ENCODE measurements around the gene VWA5B2. TPM values are rescaled to one million over a fixed set of nuclear protein-coding genes. Genes with fewer than 3 reads are reported as not detected.

Gene VWA5B2
- total and polyA plus RNA-seq, 9 of the 15 experiments (the other 6 are each of a cell fraction or from before 2014, with no cell fraction given), result 0.04 TPM; not detected in 8

DNA sequence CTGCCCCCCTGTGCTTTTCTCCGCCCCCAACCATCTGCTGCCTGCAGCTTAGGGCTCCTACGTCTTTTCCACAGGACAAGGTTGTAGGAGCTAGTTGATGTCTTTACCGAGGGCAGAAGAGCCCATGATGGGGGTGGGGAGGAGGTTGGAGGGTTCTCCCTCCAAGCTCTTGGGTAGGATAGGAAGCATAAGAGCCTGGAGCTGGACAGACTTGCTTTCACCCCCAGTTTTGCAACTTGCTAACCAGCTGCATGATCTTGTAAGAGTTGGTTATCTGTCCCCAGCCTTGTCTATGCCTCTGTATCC is 42.5 kb upstream of the VWA5B2 start (continued):
- TF ChIP-seq, protein P1, sequence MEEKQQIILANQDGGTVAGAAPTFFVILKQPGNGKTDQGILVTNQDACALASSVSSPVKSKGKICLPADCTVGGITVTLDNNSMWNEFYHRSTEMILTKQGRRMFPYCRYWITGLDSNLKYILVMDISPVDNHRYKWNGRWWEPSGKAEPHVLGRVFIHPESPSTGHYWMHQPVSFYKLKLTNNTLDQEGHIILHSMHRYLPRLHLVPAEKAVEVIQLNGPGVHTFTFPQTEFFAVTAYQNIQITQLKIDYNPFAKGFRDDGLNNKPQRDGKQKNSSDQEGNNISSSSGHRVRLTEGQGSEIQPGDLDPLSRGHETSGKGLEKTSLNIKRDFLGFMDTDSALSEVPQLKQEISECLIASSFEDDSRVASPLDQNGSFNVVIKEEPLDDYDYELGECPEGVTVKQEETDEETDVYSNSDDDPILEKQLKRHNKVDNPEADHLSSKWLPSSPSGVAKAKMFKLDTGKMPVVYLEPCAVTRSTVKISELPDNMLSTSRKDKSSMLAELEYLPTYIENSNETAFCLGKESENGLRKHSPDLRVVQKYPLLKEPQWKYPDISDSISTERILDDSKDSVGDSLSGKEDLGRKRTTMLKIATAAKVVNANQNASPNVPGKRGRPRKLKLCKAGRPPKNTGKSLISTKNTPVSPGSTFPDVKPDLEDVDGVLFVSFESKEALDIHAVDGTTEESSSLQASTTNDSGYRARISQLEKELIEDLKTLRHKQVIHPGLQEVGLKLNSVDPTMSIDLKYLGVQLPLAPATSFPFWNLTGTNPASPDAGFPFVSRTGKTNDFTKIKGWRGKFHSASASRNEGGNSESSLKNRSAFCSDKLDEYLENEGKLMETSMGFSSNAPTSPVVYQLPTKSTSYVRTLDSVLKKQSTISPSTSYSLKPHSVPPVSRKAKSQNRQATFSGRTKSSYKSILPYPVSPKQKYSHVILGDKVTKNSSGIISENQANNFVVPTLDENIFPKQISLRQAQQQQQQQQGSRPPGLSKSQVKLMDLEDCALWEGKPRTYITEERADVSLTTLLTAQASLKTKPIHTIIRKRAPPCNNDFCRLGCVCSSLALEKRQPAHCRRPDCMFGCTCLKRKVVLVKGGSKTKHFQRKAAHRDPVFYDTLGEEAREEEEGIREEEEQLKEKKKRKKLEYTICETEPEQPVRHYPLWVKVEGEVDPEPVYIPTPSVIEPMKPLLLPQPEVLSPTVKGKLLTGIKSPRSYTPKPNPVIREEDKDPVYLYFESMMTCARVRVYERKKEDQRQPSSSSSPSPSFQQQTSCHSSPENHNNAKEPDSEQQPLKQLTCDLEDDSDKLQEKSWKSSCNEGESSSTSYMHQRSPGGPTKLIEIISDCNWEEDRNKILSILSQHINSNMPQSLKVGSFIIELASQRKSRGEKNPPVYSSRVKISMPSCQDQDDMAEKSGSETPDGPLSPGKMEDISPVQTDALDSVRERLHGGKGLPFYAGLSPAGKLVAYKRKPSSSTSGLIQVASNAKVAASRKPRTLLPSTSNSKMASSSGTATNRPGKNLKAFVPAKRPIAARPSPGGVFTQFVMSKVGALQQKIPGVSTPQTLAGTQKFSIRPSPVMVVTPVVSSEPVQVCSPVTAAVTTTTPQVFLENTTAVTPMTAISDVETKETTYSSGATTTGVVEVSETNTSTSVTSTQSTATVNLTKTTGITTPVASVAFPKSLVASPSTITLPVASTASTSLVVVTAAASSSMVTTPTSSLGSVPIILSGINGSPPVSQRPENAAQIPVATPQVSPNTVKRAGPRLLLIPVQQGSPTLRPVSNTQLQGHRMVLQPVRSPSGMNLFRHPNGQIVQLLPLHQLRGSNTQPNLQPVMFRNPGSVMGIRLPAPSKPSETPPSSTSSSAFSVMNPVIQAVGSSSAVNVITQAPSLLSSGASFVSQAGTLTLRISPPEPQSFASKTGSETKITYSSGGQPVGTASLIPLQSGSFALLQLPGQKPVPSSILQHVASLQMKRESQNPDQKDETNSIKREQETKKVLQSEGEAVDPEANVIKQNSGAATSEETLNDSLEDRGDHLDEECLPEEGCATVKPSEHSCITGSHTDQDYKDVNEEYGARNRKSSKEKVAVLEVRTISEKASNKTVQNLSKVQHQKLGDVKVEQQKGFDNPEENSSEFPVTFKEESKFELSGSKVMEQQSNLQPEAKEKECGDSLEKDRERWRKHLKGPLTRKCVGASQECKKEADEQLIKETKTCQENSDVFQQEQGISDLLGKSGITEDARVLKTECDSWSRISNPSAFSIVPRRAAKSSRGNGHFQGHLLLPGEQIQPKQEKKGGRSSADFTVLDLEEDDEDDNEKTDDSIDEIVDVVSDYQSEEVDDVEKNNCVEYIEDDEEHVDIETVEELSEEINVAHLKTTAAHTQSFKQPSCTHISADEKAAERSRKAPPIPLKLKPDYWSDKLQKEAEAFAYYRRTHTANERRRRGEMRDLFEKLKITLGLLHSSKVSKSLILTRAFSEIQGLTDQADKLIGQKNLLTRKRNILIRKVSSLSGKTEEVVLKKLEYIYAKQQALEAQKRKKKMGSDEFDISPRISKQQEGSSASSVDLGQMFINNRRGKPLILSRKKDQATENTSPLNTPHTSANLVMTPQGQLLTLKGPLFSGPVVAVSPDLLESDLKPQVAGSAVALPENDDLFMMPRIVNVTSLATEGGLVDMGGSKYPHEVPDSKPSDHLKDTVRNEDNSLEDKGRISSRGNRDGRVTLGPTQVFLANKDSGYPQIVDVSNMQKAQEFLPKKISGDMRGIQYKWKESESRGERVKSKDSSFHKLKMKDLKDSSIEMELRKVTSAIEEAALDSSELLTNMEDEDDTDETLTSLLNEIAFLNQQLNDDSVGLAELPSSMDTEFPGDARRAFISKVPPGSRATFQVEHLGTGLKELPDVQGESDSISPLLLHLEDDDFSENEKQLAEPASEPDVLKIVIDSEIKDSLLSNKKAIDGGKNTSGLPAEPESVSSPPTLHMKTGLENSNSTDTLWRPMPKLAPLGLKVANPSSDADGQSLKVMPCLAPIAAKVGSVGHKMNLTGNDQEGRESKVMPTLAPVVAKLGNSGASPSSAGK (IDR thresholded peaks at IDR 0.05), result no peak
- TF ChIP-seq U2AF2 (optimal IDR thresholded peaks at IDR 0.05; ENCODE audit: low read depth, low read length) (no peak), NR4A1 (CRISPR knock-in tag; IDR thresholded peaks at IDR 0.05) (no peak), NR4A1 (tag; IDR thresholded peaks at IDR 0.05) (no peak)

Measured in K562 (cell line).